HCT116 (cell line): ENCODE data around the gene GALT. TPM values are rescaled to one million over a fixed set of nuclear protein-coding genes. Genes with fewer than 3 reads are reported as not detected.

Experiments
- ATAC-seq: fragments of 200-7000 bp; cut with Tn5 transposase; 2 replicates; pipeline ENCODE4 v1.9.1; 2020; ENCODE audit warnings: mild to moderate bottlenecking, moderate library complexity
- BruUV-seq: library from RNA; stranded (reverse); fragments of 400-500 nt; replicated peaks from 2 replicates; lab custom pipeline; 2021; lab: Mats Ljungman, UMichigan
- CTCF ChIA-PET: fragments of 300-600 bp; sonication (Branson Sonifier 250); formaldehyde crosslinking; loops from one replicate; lab custom pipeline; 2021; ENCODE audit warnings: antibody characterized with exemption; lab: Charles Lee
- POLR2A ChIA-PET: fragments of 300-600, 350-600 bp; sonication (Branson Sonifier 250); formaldehyde crosslinking; loops from one replicate; lab custom pipeline; 2021; ENCODE audit warnings: antibody characterized with exemption; lab: Charles Lee
- RAD21 ChIA-PET, 2 experiments: fragments of 300-600 bp; sonication (Branson Sonifier 250); formaldehyde crosslinking; loops; one replicate each; lab custom pipeline; 2023; ENCODE audit warnings: low total read pairs in 2 of 2; ENCODE audit not compliant: uncharacterized antibody in 2 of 2, unreplicated experiment in 2 of 2, low non-redundant PET in 1 of 2; lab: Charles Lee
- DNase-seq: peaks from one replicate; pipeline ENCODE4 v3.0.0-alpha.2; 2010; ENCODE audit warnings: low read depth, low spot score
- H2AFZ ChIP-seq: fragments of 200-600 bp; shearing (Covaris generic), sonication (generic); 2 replicates; pipeline ENCODE4 v1.6.1; 2017; ENCODE audit warnings: low read depth, mixed run types, mixed read lengths, antibody characterized with exemption, low read length; ENCODE audit not compliant: poor library complexity, severe bottlenecking
- H3K27ac ChIP-seq: 2 replicates; pipeline ENCODE4 v1.5.1; 2012; ENCODE audit warnings: low read depth, low read length
- H3K27me3 ChIP-seq: fragments of 200-600 bp; sonication (generic); 2 replicates; pipeline ENCODE4 v1.6.1; 2016; ENCODE audit warnings: mixed run types, low read length, mixed read lengths; ENCODE audit not compliant: insufficient read depth
- H3K36me3 ChIP-seq, 2 experiments: fragments of 200-500 bp in 1 of 2; fragments of 200-600 bp in 1 of 2; sonication (Bioruptor generic) in 1 of 2; sonication (generic) in 1 of 2; 2 replicates each; pipeline versions ENCODE4 v1.5.1 to v1.6.1; 2014 to 2016; ENCODE audit warnings: low read length in 2 of 2, inconsistent platforms in 1 of 2, mixed read lengths in 1 of 2, mixed run types in 1 of 2; ENCODE audit not compliant: insufficient read depth in 2 of 2, control insufficient read depth in 1 of 2
- H3K4me1 ChIP-seq, 2 experiments: fragments of 200-600 bp in 1 of 2; sonication (generic) in 1 of 2; 2 replicates each; pipeline versions ENCODE4 v1.5.1 to v1.6.1; 2012 to 2017; ENCODE audit warnings: low read length in 2 of 2, inconsistent platforms in 1 of 2, mild to moderate bottlenecking in 1 of 2, mixed read lengths in 1 of 2, mixed run types in 1 of 2, moderate library complexity in 1 of 2; ENCODE audit not compliant: insufficient read depth in 2 of 2, control insufficient read depth in 1 of 2
- H3K4me2 ChIP-seq: fragments of 200-600 bp; sonication (generic); 2 replicates; pipeline ENCODE4 v1.6.1; 2017; ENCODE audit warnings: mixed run types, low read length, mixed read lengths
- H3K4me3 ChIP-seq, 2 experiments: fragments of 200-600 bp in 1 of 2; sonication (generic) in 1 of 2; replicated peaks in 1 of 2; 2 replicates each; pipeline ENCODE4 v1.5.1; 2011 to 2016; ENCODE audit warnings: low read length in 2 of 2, control low read depth in 1 of 2, low read depth in 1 of 2, mild to moderate bottlenecking in 1 of 2, mixed read lengths in 1 of 2, mixed run types in 1 of 2
- H3K79me2 ChIP-seq: fragments of 200-600 bp; sonication (generic); 2 replicates; pipeline ENCODE4 v1.6.1; 2017; ENCODE audit warnings: mild to moderate bottlenecking, mixed run types, low read length, moderate library complexity, mixed read lengths; ENCODE audit not compliant: insufficient read depth
- H3K9ac ChIP-seq: fragments of 200-600 bp; sonication (generic); 2 replicates; pipeline ENCODE4 v1.6.1; 2016; ENCODE audit warnings: low read length, mixed read lengths
- H3K9me2 ChIP-seq: fragments of 200-600 bp; sonication (generic), shearing (Covaris generic); 2 replicates; pipeline ENCODE4 v1.6.1; 2017; ENCODE audit warnings: mixed run types, mild to moderate bottlenecking, moderate library complexity; ENCODE audit not compliant: insufficient read depth
- H3K9me3 ChIP-seq, 2 experiments: fragments of 200-500 bp in 1 of 2; fragments of 200-600 bp in 1 of 2; sonication (Bioruptor generic) in 1 of 2; sonication (generic) in 1 of 2; 2 replicates each; pipeline ENCODE4 v1.6.1; 2014 to 2017; ENCODE audit warnings: low read length in 2 of 2, mixed read lengths in 2 of 2, inconsistent platforms in 1 of 2, low read depth in 1 of 2, mild to moderate bottlenecking in 1 of 2, mixed run types in 1 of 2, moderate library complexity in 1 of 2; ENCODE audit not compliant: control insufficient read depth in 1 of 2, insufficient read depth in 1 of 2
- H4K20me1 ChIP-seq: fragments of 200-600 bp; sonication (generic), shearing (Covaris generic); 2 replicates; pipeline ENCODE4 v1.6.1; 2017; ENCODE audit warnings: mixed run types, mild to moderate bottlenecking, moderate library complexity; ENCODE audit not compliant: insufficient read depth
- ATF3 ChIP-seq: IDR thresholded peaks from 2 replicates; pipeline ENCODE4 v1.6.1; 2012
- CBX3 ChIP-seq: IDR thresholded peaks from 2 replicates; pipeline ENCODE4 v1.6.1; 2012; ENCODE audit warnings: low read depth
- CEBPB ChIP-seq: IDR thresholded peaks from 2 replicates; pipeline ENCODE4 v1.6.1; 2012; ENCODE audit warnings: low read depth
- CTCF ChIP-seq, 3 experiments: fragments of 200-600 bp in 1 of 3; sonication (generic) in 1 of 3; IDR thresholded peaks in 2 of 3; conservative IDR thresholded peaks in 1 of 3; 2 replicates each; pipeline ENCODE4 v1.5.1; 2012 to 2017; ENCODE audit warnings: low read depth in 2 of 3, low read length in 2 of 3, antibody characterized with exemption in 1 of 3, borderline replicate concordance in 1 of 3, control low read depth in 1 of 3, mild to moderate bottlenecking in 1 of 3, mixed read lengths in 1 of 3, mixed run types in 1 of 3, moderate library complexity in 1 of 3; ENCODE audit not compliant: insufficient read depth in 1 of 3
- EGR1 ChIP-seq: IDR thresholded peaks from 2 replicates; pipeline ENCODE4 v1.6.1; 2012; ENCODE audit warnings: low read depth
- ELF1 ChIP-seq: IDR thresholded peaks from 2 replicates; pipeline ENCODE4 v1.6.1; 2012; ENCODE audit warnings: low read depth, borderline replicate concordance
- EZH2 ChIP-seq: fragments of 200-600 bp; sonication (generic); IDR thresholded peaks from 2 replicates; pipeline ENCODE4 v1.6.1; 2017; ENCODE audit warnings: antibody characterized with exemption, mixed run types
- EZH2phosphoT487 ChIP-seq: fragments of 200-600 bp; IDR thresholded peaks from 2 replicates; pipeline ENCODE4 v1.6.1; 2018; ENCODE audit warnings: antibody characterized with exemption, borderline replicate concordance
- MAX ChIP-seq: IDR thresholded peaks from 2 replicates; pipeline ENCODE4 v1.6.1; 2012
- POLR2A ChIP-seq: IDR thresholded peaks from 2 replicates; pipeline ENCODE4 v1.7.0; 2011; ENCODE audit warnings: borderline replicate concordance; ENCODE audit not compliant: insufficient read depth, insufficient read length; ENCODE audit errors: extremely low read depth
- POLR2AphosphoS5 ChIP-seq: IDR thresholded peaks from 2 replicates; pipeline ENCODE4 v1.6.1; 2011; ENCODE audit warnings: mild to moderate bottlenecking, low read depth, low read length, moderate library complexity
- RAD21 ChIP-seq: IDR thresholded peaks from 2 replicates; pipeline ENCODE4 v1.6.1; 2012; ENCODE audit warnings: low read depth, mild to moderate bottlenecking
- REST ChIP-seq: IDR thresholded peaks from 2 replicates; pipeline ENCODE4 v1.6.1; 2012; ENCODE audit warnings: low read depth
- SIN3A ChIP-seq: IDR thresholded peaks from 2 replicates; pipeline ENCODE4 v1.6.1; 2012; ENCODE audit warnings: low read depth
- SP1 ChIP-seq: IDR thresholded peaks from 2 replicates; pipeline ENCODE4 v1.6.1; 2012; ENCODE audit warnings: low read depth
- SRF ChIP-seq: IDR thresholded peaks from 2 replicates; pipeline ENCODE4 v1.6.1; 2012; ENCODE audit warnings: low read depth
- TCF7L2 ChIP-seq: IDR thresholded peaks from 2 replicates; pipeline ENCODE4 v1.7.0; 2011; ENCODE audit warnings: borderline replicate concordance, inconsistent platforms; ENCODE audit not compliant: insufficient read depth, insufficient read length; ENCODE audit errors: extremely low read depth
- ZBTB33 ChIP-seq: IDR thresholded peaks from 2 replicates; pipeline ENCODE4 v1.6.1; 2011; ENCODE audit warnings: mild to moderate bottlenecking, low read length, moderate library complexity; ENCODE audit not compliant: insufficient replicate concordance; ENCODE audit errors: extremely low read depth
- ZFX ChIP-seq: fragments of 450-650 bp; IDR thresholded peaks from 2 replicates; pipeline ENCODE4 v1.6.1; 2017
- ZNF274 ChIP-seq: fragments of 200-500 bp; sonication (Bioruptor generic); IDR thresholded peaks from 2 replicates; pipeline ENCODE4 v1.6.1; 2014; ENCODE audit warnings: mild to moderate bottlenecking, low read depth, low read length, inconsistent platforms
- intact Hi-C: fragments of 100-400 bp; cut with micrococcal nuclease; formaldehyde crosslinking; loops from 2 replicates; pipeline ENCODE4 v1.10.0; 2022
- total RNA-seq: library from RNA; stranded (reverse); gene quantifications from one replicate; pipeline ENCODE4 v1.2.1, GENCODE V29; 2021; ENCODE audit not compliant: unreplicated experiment

Gene GALT
- total RNA-seq, 1 experiment from 2014 or later, result 28.2 TPM

DNA sequence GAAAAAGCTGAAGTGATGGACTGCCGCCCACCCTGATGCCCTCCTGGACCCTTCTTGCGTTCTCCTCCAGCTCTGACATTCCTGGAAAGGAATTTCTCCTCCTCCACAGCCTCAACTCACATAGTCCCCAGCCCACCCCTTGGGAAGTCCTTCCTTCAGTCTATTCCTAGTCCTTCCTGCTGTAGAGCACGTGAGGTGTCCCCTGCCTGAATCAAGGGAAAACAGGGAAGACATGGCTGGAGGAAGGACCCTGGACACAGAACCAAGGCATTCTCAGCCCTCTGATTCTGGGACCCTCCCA lies 21.3 kb upstream of the GALT start:
- no peak overlapping the region for H2AFZ ChIP-seq
- no peak for TF ChIP-seq SP1
- no peak for TF ChIP-seq POLR2A
- TF ChIP-seq SIN3A, result no peak
- no peak for TF ChIP-seq MAX
- TF ChIP-seq ZBTB33, result no peak
- no peak for TF ChIP-seq EZH2phosphoT487
- no peak for TF ChIP-seq RAD21
- TF ChIP-seq ZFX, result no peak
- TF ChIP-seq TCF7L2, result no peak
- no peak for TF ChIP-seq SRF
- no peak for TF ChIP-seq ELF1
- TF ChIP-seq POLR2AphosphoS5, result no peak
- no peak for TF ChIP-seq CTCF (IDR thresholded peaks at IDR 0.05 in 2 of 3, conservative IDR thresholded peaks at IDR 0.05 in 1 of 3; ENCODE audit: borderline replicate concordance in 1 of 3, insufficient read depth in 1 of 3, low read depth in 2 of 3, low read length in 2 of 3)
- no peak for TF ChIP-seq ATF3
- TF ChIP-seq CEBPB, result no peak
- TF ChIP-seq EGR1, result no peak
- TF ChIP-seq EZH2, result no peak
- TF ChIP-seq ZNF274, result no peak
- TF ChIP-seq CBX3, result no peak
- no peak for TF ChIP-seq REST
- H3K4me2 ChIP-seq, result no peak overlapping the region
- no peak overlapping the region for H3K4me3 ChIP-seq
- no peaks in the 10 kb centered on the region for H3K9me2 ChIP-seq
- H3K9me3 ChIP-seq, result no peaks in the 10 kb centered on the region
- DNase-seq (no peak), ATAC-seq (no peak)
- no peaks in the 10 kb centered on the region for H3K79me2 ChIP-seq
- no peaks in the 10 kb centered on the region for H3K36me3 ChIP-seq
- POLR2A ChIA-PET, result no interaction called here
- BruUV-seq, result no TSS peak
- H3K27me3 ChIP-seq, result peaks cover 8% of the 10 kb centered on the region; the same call in 1 of the 2 replicates
- CTCF ChIA-PET, result no interaction called here
- H3K4me1 ChIP-seq, result peaks cover 6 to 18% of the 10 kb centered on the region in 2 experiments; a peak in 3 of 4 replicates
- RAD21 ChIA-PET, result no interaction called here
- no peak overlapping the region for H3K27ac ChIP-seq
- no peak overlapping the region for H3K9ac ChIP-seq
- intact Hi-C loops, result no loop called here
- no peaks in the 10 kb centered on the region for H4K20me1 ChIP-seq
